AG04450 (cell line): ENCODE results near the gene SHANK2. TPM values are rescaled to one million over a fixed set of nuclear protein-coding genes. Genes with fewer than 3 reads are reported as not detected.

Experiments
- CTCF ChIA-PET: fragments of 300-600, 350-600 bp; formaldehyde crosslinking; extraction: SDS; loops from one replicate; lab custom pipeline; 2022; ENCODE audit warnings: antibody characterized with exemption, inconsistent platforms; lab: Charles Lee
- POLR2A ChIA-PET: fragments of 350-600 bp; formaldehyde crosslinking; extraction: SDS; loops from one replicate; lab custom pipeline; 2021; ENCODE audit warnings: antibody characterized with exemption, inconsistent platforms; lab: Yijun Ruan, JAX
- DNase-seq: peaks from one replicate; pipeline ENCODE4 v3.0.0-alpha.2; 2011; ENCODE audit warnings: low read depth, low spot score
- H3K27ac ChIP-seq: one replicate; pipeline ENCODE4 v1.5.1; 2012; ENCODE audit warnings: low read depth, low read length, control low read depth
- H3K27me3 ChIP-seq: one replicate; pipeline ENCODE4 v1.6.0; 2012; ENCODE audit warnings: low read length; ENCODE audit not compliant: control insufficient read depth, insufficient read depth
- H3K4me3 ChIP-seq: 2 replicates; pipeline ENCODE4 v1.5.1; 2011; ENCODE audit warnings: mild to moderate bottlenecking, low read depth, low read length, control low read depth
- H3K9me3 ChIP-seq: 2 replicates; pipeline ENCODE4 v1.5.1; 2012; ENCODE audit warnings: low read length; ENCODE audit not compliant: control insufficient read depth, insufficient read depth
- CTCF ChIP-seq: IDR thresholded peaks from 2 replicates; pipeline ENCODE4 v1.5.1; 2011; ENCODE audit warnings: low read depth, low read length, control low read depth, inconsistent platforms
- polyA plus RNA-seq: library from polyadenylated mRNA; depleted of rRNA; stranded (reverse); fragments of >200 nt; gene quantifications from 2 replicates; pipeline ENCODE4 v1.2.3, GENCODE V29; 2011

The SHANK2 gene
- polyA plus RNA-seq, 1 experiment: 0.72 TPM

GRCh38 chr11:71232364-71232763 is 20.0 kb downstream of the SHANK2 start:
- CTCF ChIA-PET: no interaction called here
- POLR2A ChIA-PET: no interaction called here
- no peak for DNase-seq
- TF ChIP-seq CTCF: no peak
- H3K27ac ChIP-seq: no peak overlapping the region
- H3K4me3 ChIP-seq: no peak overlapping the region
- peaks cover 7% of the 10 kb centered on the region; the same call in 1 of the 2 replicates for H3K9me3 ChIP-seq
- H3K27me3 ChIP-seq: no peaks in the 10 kb centered on the region

GRCh38 chr11:71228961-71229360 is 23.4 kb downstream of the SHANK2 start:
- CTCF ChIA-PET: no interaction called here
- Histone ChIP-seq H3K27ac (no peak overlapping the region), H3K9me3 (peaks cover 4% of the 10 kb centered on the region), H3K27me3 (no peaks in the 10 kb centered on the region), H3K4me3 (no peak overlapping the region)
- no peak for TF ChIP-seq CTCF
- POLR2A ChIA-PET: no interaction called here
- no peak for DNase-seq

- no peak for TF ChIP-seq CTCF
- ChIA-PET POLR2A (no interaction called here), CTCF (no interaction called here)
- Histone ChIP-seq H3K27ac (no peak overlapping the region), H3K4me3 (no peak overlapping the region), H3K9me3 (peaks cover 17% of the 10 kb centered on the region), H3K27me3 (no peaks in the 10 kb centered on the region)
- DNase-seq: no peak
These were observed 25.2 kb downstream of the SHANK2 start for GRCh38 chr11:71227058-71227659.

GRCh38 chr11:71223671-71224660 is 28.4 kb downstream of the SHANK2 start:
- Histone ChIP-seq H3K4me3 (no peak overlapping the region), H3K27ac (no peak overlapping the region), H3K27me3 (no peaks in the 10 kb centered on the region), H3K9me3 (peaks cover 24% of the 10 kb centered on the region)
- POLR2A ChIA-PET: no interaction called here
- no peak for TF ChIP-seq CTCF
- no peak for DNase-seq
- CTCF ChIA-PET: no interaction called here

GRCh38 chr11:71223081-71223405 is 29.3 kb downstream of the SHANK2 start:
- ChIA-PET CTCF (no interaction called here), POLR2A (no interaction called here)
- H3K9me3 ChIP-seq: peaks cover 29% of the 10 kb centered on the region
- no peak for TF ChIP-seq CTCF
- no peaks in the 10 kb centered on the region for H3K27me3 ChIP-seq
- no peak overlapping the region for H3K4me3 ChIP-seq
- no peak for DNase-seq
- no peak overlapping the region for H3K27ac ChIP-seq
